Thyroid gland (tissue), 4 donors: ENCODE results near the gene WRAP73.

Source experiments
- CTCF ChIP-seq, 6 experiments: fragments of 200-600 bp in 3 of 6; fragments of 450-650 bp in 3 of 6; sonication (generic) in 3 of 6; IDR thresholded peaks; one replicate each; pipeline ENCODE4 v1.5.1; 2016 to 2019; ENCODE audit warnings: antibody characterized with exemption in 6 of 6, mild to moderate bottlenecking in 2 of 6, inconsistent platforms in 1 of 6, moderate library complexity in 1 of 6
- POLR2A ChIP-seq, 2 donors: fragments of 450-650 bp; IDR thresholded peaks; one replicate each; pipeline ENCODE4 v1.6.1; 2017; ENCODE audit warnings: antibody characterized with exemption in 2 of 2, mild to moderate bottlenecking in 2 of 2, moderate library complexity in 1 of 2

GRCh38 chr1:3604997-3605823 lies 44.7 kb downstream of the WRAP73 start:
- TF ChIP-seq POLR2A (IDR thresholded peaks at IDR 0.05) (no peak), CTCF (IDR thresholded peaks at IDR 0.05) (no peak)
